Neuronal stem cell (in vitro differentiated cells): Measurements from ENCODE around the gene GBX1.
A peak's percentile ranks its signal among the peaks of the same experiment; 100 is the strongest.

Experiments used
- DNase-seq: peaks from one replicate; pipeline ENCODE4 v3.0.0-alpha.2; 2013; ENCODE audit warnings: low spot score
- H2AFZ ChIP-seq: one replicate; pipeline ENCODE4 v1.6.1; 2013; ENCODE audit warnings: mild to moderate bottlenecking, low read length, inconsistent platforms
- H2AK5ac ChIP-seq: 2 replicates; pipeline ENCODE4 v1.6.1; 2013; ENCODE audit warnings: low read depth, mild to moderate bottlenecking, inconsistent platforms, low read length, moderate library complexity, mixed read lengths
- H2BK120ac ChIP-seq: 2 replicates; pipeline ENCODE4 v1.6.1; 2013; ENCODE audit warnings: low read depth, mild to moderate bottlenecking, inconsistent platforms, low read length, moderate library complexity, mixed read lengths
- H2BK12ac ChIP-seq: one replicate; pipeline ENCODE4 v1.6.1; 2013; ENCODE audit warnings: low read length, inconsistent platforms
- H2BK15ac ChIP-seq: 2 replicates; pipeline ENCODE4 v1.6.1; 2013; ENCODE audit warnings: mild to moderate bottlenecking, low read length, inconsistent platforms, mixed read lengths
- H2BK5ac ChIP-seq: one replicate; pipeline ENCODE4 v1.6.1; 2013; ENCODE audit warnings: inconsistent platforms, mild to moderate bottlenecking, low read length, moderate library complexity
- H3K14ac ChIP-seq: one replicate; pipeline ENCODE4 v1.6.1; 2013; ENCODE audit warnings: low read length, inconsistent platforms
- H3K18ac ChIP-seq: 2 replicates; pipeline ENCODE4 v1.6.1; 2013; ENCODE audit warnings: low read length, inconsistent platforms
- H3K23ac ChIP-seq: 2 replicates; pipeline ENCODE4 v1.6.1; 2013; ENCODE audit warnings: low read depth, mild to moderate bottlenecking, mixed read lengths, low read length, inconsistent platforms; ENCODE audit not compliant: poor library complexity
- H3K27ac ChIP-seq: replicated peaks from 3 replicates; pipeline ENCODE4 v1.5.1; 2013; ENCODE audit warnings: low read length, inconsistent platforms
- H3K27me3 ChIP-seq, 3 experiments: 2 replicates each; pipeline ENCODE4 v1.6.1; 2013; ENCODE audit warnings: low read length in 3 of 3, mild to moderate bottlenecking in 2 of 3, inconsistent platforms in 1 of 3, low read depth in 1 of 3, mixed read lengths in 1 of 3, moderate library complexity in 1 of 3; ENCODE audit not compliant: control insufficient read depth in 3 of 3, insufficient read depth in 3 of 3
- H3K36me3 ChIP-seq, 2 donors: replicated peaks in 1 of 2; 2 replicates each; pipeline ENCODE4 v1.6.1; 2013; ENCODE audit warnings: low read length in 2 of 2; ENCODE audit not compliant: control insufficient read depth in 2 of 2, insufficient read depth in 2 of 2
- H3K4ac ChIP-seq: 2 replicates; pipeline ENCODE4 v1.6.1; 2013; ENCODE audit warnings: inconsistent platforms, mild to moderate bottlenecking, low read length, moderate library complexity
- H3K4me1 ChIP-seq, 2 donors: 1 replicate in 1 of 2; 2 replicates in 1 of 2; pipeline ENCODE4 v1.6.1; 2013; ENCODE audit warnings: low read length in 2 of 2, low read depth in 1 of 2; ENCODE audit not compliant: control insufficient read depth in 2 of 2, insufficient read depth in 1 of 2
- H3K4me2 ChIP-seq: one replicate; pipeline ENCODE4 v1.6.1; 2013; ENCODE audit warnings: mild to moderate bottlenecking, low read length, inconsistent platforms; ENCODE audit not compliant: insufficient read depth, poor library complexity, severe bottlenecking
- H3K4me3 ChIP-seq, 2 donors: 2 replicates each; pipeline ENCODE4 v1.5.1; 2013; ENCODE audit warnings: low read length in 2 of 2, mild to moderate bottlenecking in 2 of 2, inconsistent platforms in 1 of 2, moderate library complexity in 1 of 2
- H3K79me1 ChIP-seq: one replicate; pipeline ENCODE4 v1.6.1; 2013; ENCODE audit warnings: low read depth, mild to moderate bottlenecking, inconsistent platforms, low read length, moderate library complexity
- H3K9ac ChIP-seq: one replicate; pipeline ENCODE4 v1.6.1; 2013; ENCODE audit warnings: mild to moderate bottlenecking, low read depth, low read length, inconsistent platforms; ENCODE audit not compliant: poor library complexity
- H3K9me3 ChIP-seq, 2 donors: replicated peaks in 1 of 2; 2 replicates each; pipeline versions ENCODE3 to v1.6.1; 2013; ENCODE audit warnings: low read length in 2 of 2, mild to moderate bottlenecking in 2 of 2, inconsistent platforms in 1 of 2, low read depth in 1 of 2, mixed read lengths in 1 of 2, moderate library complexity in 1 of 2; ENCODE audit not compliant: control insufficient read depth in 2 of 2, insufficient read depth in 1 of 2
- H4K8ac ChIP-seq: one replicate; pipeline ENCODE4 v1.6.1; 2013; ENCODE audit warnings: low read depth, mild to moderate bottlenecking, inconsistent platforms, low read length, moderate library complexity
- H4K91ac ChIP-seq: one replicate; pipeline ENCODE4 v1.6.1; 2013; ENCODE audit warnings: low read length, low read depth, mild to moderate bottlenecking, inconsistent platforms; ENCODE audit not compliant: poor library complexity
- WGBS, 2 donors: extraction: QIAGEN DNeasy Blood & Tissue Kit; methylation state at CpG; one replicate each; pipeline ENCODE4 v1.1.7; 2013; ENCODE audit warnings: missing lambda C conversion rate in 2 of 2, mixed read lengths in 1 of 2; ENCODE audit not compliant: insufficient read length in 2 of 2, insufficient replicate concordance in 1 of 2; ENCODE audit errors: extremely low coverage in 2 of 2; 5-methylcytosine and 5-hydroxymethylcytosine counted together

The GBX1 gene

GRCh38 chr7:151138153-151138851, 29.2 kb downstream of the GBX1 start:
- Histone ChIP-seq H2BK12ac (peak overlapping the region; percentile 92), H2BK120ac (no peak overlapping the region), H2AFZ (no peak overlapping the region), H4K91ac (no peak overlapping the region), H3K18ac (peak overlapping the region; percentile 84), H2BK15ac (peak overlapping the region; percentile 70), H3K14ac (peak overlapping the region; percentile 97), H3K27ac (no peak overlapping the region), H2BK5ac (no peak overlapping the region), H3K4ac (peak overlapping the region; percentile 24), H3K9me3 (no peaks in the 10 kb centered on the region), H3K36me3 (peaks cover 29 to 93% of the 10 kb centered on the region in 2 donors), H3K27me3 (no peaks in the 10 kb centered on the region), H3K4me3 (no peak overlapping the region), H3K9ac (peak overlapping the region; percentile 80), H3K4me1 (peaks cover 0 to 21% of the 10 kb centered on the region in 2 donors), H2AK5ac (peak overlapping the region; percentile 26), H4K8ac (no peak overlapping the region), H3K79me1 (no peaks in the 10 kb centered on the region), H3K23ac (peak overlapping the region; percentile 69), H3K4me2 (no peak overlapping the region)
- WGBS, 2 donors, result no CpG with 5 or more reads among the region's 30 CpGs
- no peak for DNase-seq

DNA sequence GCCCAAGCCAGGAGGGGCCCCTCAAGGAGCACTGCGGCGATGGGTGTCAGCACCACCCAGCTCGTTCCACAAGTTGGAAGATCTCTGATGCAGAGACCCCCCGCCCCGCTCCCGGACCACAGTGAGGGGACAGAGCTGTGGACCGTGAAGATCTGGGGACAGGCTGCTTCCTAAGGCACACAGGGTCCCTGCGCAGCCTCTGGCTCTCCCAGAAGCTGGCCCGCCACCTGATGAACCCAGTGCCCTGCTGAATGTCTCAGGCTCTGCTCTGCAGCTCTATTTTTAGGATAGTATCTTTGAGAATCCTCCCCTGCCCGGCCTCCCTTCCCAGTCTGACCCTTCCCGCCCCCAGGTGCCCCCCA, 29.7 kb downstream of the GBX1 start:
- Histone ChIP-seq H3K36me3 (peaks cover 27 to 92% of the 10 kb centered on the region in 2 donors), H3K18ac (peak overlapping the region; percentile 52), H3K4me2 (no peak overlapping the region), H3K27me3 (no peaks in the 10 kb centered on the region), H3K4me1 (peaks cover 0 to 21% of the 10 kb centered on the region in 2 donors), H2BK12ac (no peak overlapping the region), H4K91ac (no peak overlapping the region), H3K27ac (no peak overlapping the region), H2AFZ (no peak overlapping the region), H2BK120ac (no peak overlapping the region), H2AK5ac (peak overlapping the region; percentile 26), H3K4me3 (no peak overlapping the region), H3K23ac (peak overlapping the region; percentile 69), H3K14ac (no peak overlapping the region), H3K79me1 (no peaks in the 10 kb centered on the region), H4K8ac (no peak overlapping the region), H3K9ac (peak overlapping the region; percentile 80), H2BK5ac (no peak overlapping the region), H3K9me3 (no peaks in the 10 kb centered on the region), H2BK15ac (peak overlapping the region; percentile 70), H3K4ac (peak overlapping the region; percentile 24)
- DNase-seq, result no peak
- no CpG with 5 or more reads among the region's 11 CpGs for WGBS, 2 donors

DNA sequence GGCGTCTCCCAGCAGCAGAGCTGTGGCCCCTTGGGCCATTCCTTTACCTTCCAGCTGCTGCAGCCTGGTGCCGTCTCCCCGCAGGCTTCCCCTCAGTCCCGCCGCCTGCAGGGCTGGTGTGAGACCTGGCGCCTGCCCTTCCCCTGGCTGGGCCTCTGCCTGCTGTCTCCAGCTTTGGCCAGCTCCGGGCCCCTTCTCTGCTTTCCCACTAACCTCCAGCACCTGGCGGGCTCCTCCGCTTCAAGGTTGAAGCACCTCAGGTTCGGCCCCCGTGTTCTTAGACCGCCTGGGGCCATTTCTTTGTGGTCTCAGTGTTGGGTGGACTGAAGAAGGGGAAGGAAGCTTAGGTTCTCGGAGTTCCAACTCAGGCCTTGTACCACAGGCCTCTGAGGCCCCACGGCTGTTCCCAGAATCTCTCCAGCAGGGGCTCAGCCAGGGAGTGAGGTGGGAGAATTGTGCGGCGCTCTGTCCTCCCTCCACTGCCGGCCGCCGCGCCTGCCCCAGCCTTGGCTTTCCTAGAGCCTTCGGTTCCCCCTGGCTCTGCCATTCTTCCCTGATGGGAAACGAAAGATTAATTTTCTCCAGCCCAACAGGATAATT, 30.3 kb downstream of the GBX1 start:
- Histone ChIP-seq H3K27me3 (no peaks in the 10 kb centered on the region), H3K9ac (no peak overlapping the region), H3K4me2 (no peak overlapping the region), H2BK5ac (no peak overlapping the region), H3K23ac (no peak overlapping the region), H3K4me1 (peaks cover 0 to 17% of the 10 kb centered on the region in 2 donors), H2AFZ (no peak overlapping the region), H3K27ac (no peak overlapping the region), H3K4ac (no peak overlapping the region), H3K14ac (no peak overlapping the region), H3K79me1 (peaks cover 2% of the 10 kb centered on the region), H2AK5ac (no peak overlapping the region), H2BK120ac (no peak overlapping the region), H3K18ac (no peak overlapping the region), H3K9me3 (no peaks in the 10 kb centered on the region), H2BK12ac (no peak overlapping the region), H3K36me3 (peaks cover 32 to 93% of the 10 kb centered on the region in 2 donors), H3K4me3 (no peak overlapping the region), H4K8ac (no peak overlapping the region), H4K91ac (no peak overlapping the region), H2BK15ac (no peak overlapping the region)
- DNase-seq, result no peak
- no CpG with 5 or more reads among the region's 22 CpGs for WGBS, 2 donors
